Parathyroid adenoma (tissue), 2 donors: ENCODE results near the gene KAT2A.

Source experiments
- H2AFZ ChIP-seq: fragments of 300-600 bp; sonication (generic); one replicate; pipeline ENCODE4 v1.7.0; 2017; ENCODE audit warnings: antibody characterized with exemption, mild to moderate bottlenecking
- H3K27ac ChIP-seq: fragments of 300-600 bp; sonication (generic); one replicate; pipeline ENCODE4 v1.7.0; 2017
- H3K27me3 ChIP-seq: fragments of 300-600 bp; sonication (generic); one replicate; pipeline ENCODE4 v1.7.0; 2017; ENCODE audit warnings: low read length; ENCODE audit not compliant: control insufficient read depth, insufficient read depth
- H3K36me3 ChIP-seq: fragments of 300-600 bp; sonication (generic); one replicate; pipeline ENCODE4 v1.7.0; 2017; ENCODE audit warnings: low read length; ENCODE audit not compliant: control insufficient read depth, insufficient read depth
- H3K4me1 ChIP-seq: fragments of 300-600 bp; sonication (generic); one replicate; pipeline ENCODE4 v1.7.0; 2017; ENCODE audit warnings: control low read depth
- H3K4me2 ChIP-seq: fragments of 300-600 bp; sonication (generic); one replicate; pipeline ENCODE4 v1.7.0; 2017; ENCODE audit warnings: low read length
- H3K4me3 ChIP-seq: fragments of 300-600 bp; sonication (generic); one replicate; pipeline ENCODE4 v1.7.0; 2017; ENCODE audit warnings: low read depth, low read length
- H3K79me2 ChIP-seq: fragments of 300-600 bp; sonication (generic); one replicate; pipeline ENCODE4 v1.7.0; 2017; ENCODE audit warnings: control low read depth
- H3K9ac ChIP-seq: fragments of 300-600 bp; sonication (generic); one replicate; pipeline ENCODE4 v1.7.0; 2017; ENCODE audit warnings: mild to moderate bottlenecking
- H3K9me3 ChIP-seq: fragments of 300-600 bp; sonication (generic); one replicate; pipeline ENCODE4 v1.7.0; 2017; ENCODE audit warnings: low read length; ENCODE audit not compliant: control insufficient read depth
- CTCF ChIP-seq: fragments of 300-600 bp; sonication (generic); IDR thresholded peaks from one replicate; pipeline ENCODE4 v1.7.0; 2017; ENCODE audit warnings: antibody characterized with exemption, mild to moderate bottlenecking
- donor health status: primary hyperparathyroidism.

Gene KAT2A

GRCh38 chr17:42117397-42118125, 3.6 kb downstream of the KAT2A start:
- no peaks in the 10 kb centered on the region for H3K36me3 ChIP-seq

GRCh38 chr17:42116705-42117396, 4.3 kb downstream of the KAT2A start:
- no peak overlapping the region for H3K4me2 ChIP-seq
- H3K9me3 ChIP-seq, result no peaks in the 10 kb centered on the region
- peak; percentile 94 for TF ChIP-seq CTCF
- H3K4me1 ChIP-seq, result peaks cover 12% of the 10 kb centered on the region
- no peak overlapping the region for H2AFZ ChIP-seq
- H3K27ac ChIP-seq, result no peak overlapping the region
- H3K9ac ChIP-seq, result no peak overlapping the region
- H3K4me3 ChIP-seq, result no peak overlapping the region
- no peaks in the 10 kb centered on the region for H3K36me3 ChIP-seq
- no peaks in the 10 kb centered on the region for H3K27me3 ChIP-seq
- H3K79me2 ChIP-seq, result no peaks in the 10 kb centered on the region

More at GRCh38 chr17:42117397-42118125, 3.6 kb downstream of the KAT2A start:
- Histone ChIP-seq H3K4me1 (peaks cover 9% of the 10 kb centered on the region), H3K9ac (no peak overlapping the region), H3K27ac (no peak overlapping the region), H3K27me3 (no peaks in the 10 kb centered on the region), H3K79me2 (no peaks in the 10 kb centered on the region), H2AFZ (no peak overlapping the region), H3K9me3 (no peaks in the 10 kb centered on the region), H3K4me2 (no peak overlapping the region), H3K4me3 (no peak overlapping the region)
- TF ChIP-seq CTCF, result no peak

GRCh38 chr17:42114118-42114517, 7.0 kb downstream of the KAT2A start:
- H3K36me3 ChIP-seq, result no peaks in the 10 kb centered on the region
- no peaks in the 10 kb centered on the region for H3K79me2 ChIP-seq
- no peak overlapping the region for H2AFZ ChIP-seq
- H3K27me3 ChIP-seq, result no peaks in the 10 kb centered on the region
- no peak overlapping the region for H3K4me3 ChIP-seq
- no peak overlapping the region for H3K9ac ChIP-seq
- H3K4me2 ChIP-seq, result no peak overlapping the region
- H3K4me1 ChIP-seq, result peaks cover 15% of the 10 kb centered on the region
- no peaks in the 10 kb centered on the region for H3K9me3 ChIP-seq
- TF ChIP-seq CTCF, result no peak
- H3K27ac ChIP-seq, result no peak overlapping the region

- peaks cover 12% of the 10 kb centered on the region for H3K4me1 ChIP-seq
- no peak for TF ChIP-seq CTCF
- no peaks in the 10 kb centered on the region for H3K36me3 ChIP-seq
Measured at GRCh38 chr17:42113293-42114069, 7.7 kb downstream of the KAT2A start.

More at GRCh38 chr17:42113293-42114069, 7.7 kb downstream of the KAT2A start:
- H3K4me3 ChIP-seq, result peak overlapping the region; percentile 47
- H3K27me3 ChIP-seq, result no peaks in the 10 kb centered on the region
- H3K4me2 ChIP-seq, result no peak overlapping the region
- H3K79me2 ChIP-seq, result no peaks in the 10 kb centered on the region
- no peaks in the 10 kb centered on the region for H3K9me3 ChIP-seq
- no peak overlapping the region for H2AFZ ChIP-seq
- no peak overlapping the region for H3K9ac ChIP-seq
- peak overlapping the region; percentile 79 for H3K27ac ChIP-seq
